Body of pancreas (tissue), 4 donors: ENCODE data around the gene KRTAP5-8.
"Not testable (repeated sequence)": the region's sequence is repeated elsewhere in the genome, so short reads cannot be mapped to it uniquely, and the experiment has no call there.

Experiments
- CTCF ChIP-seq, 7 experiments: fragments of 450-650 bp in 4 of 7; fragments of 200-600 bp in 3 of 7; sonication (generic) in 3 of 7; IDR thresholded peaks; one replicate each; pipeline ENCODE4 v1.5.1; 2016 to 2019; ENCODE audit warnings: antibody characterized with exemption in 7 of 7
- POLR2A ChIP-seq, 3 donors: fragments of 450-650 bp; IDR thresholded peaks; one replicate each; pipeline ENCODE4 v1.6.1; 2016; ENCODE audit warnings: antibody characterized with exemption in 3 of 3, mild to moderate bottlenecking in 2 of 3

- not testable (repeated sequence) for TF ChIP-seq CTCF, POLR2A (IDR thresholded peaks at IDR 0.05)
Measured at GRCh38 chr11:71585673-71586072, 47.8 kb downstream of the KRTAP5-8 start.
